H7 (cell line): ENCODE data around the gene FUZ. TPM values are rescaled to one million over a fixed set of nuclear protein-coding genes. Genes with fewer than 3 reads are reported as not detected.
A peak's percentile ranks its signal among the peaks of the same experiment; 100 is the strongest.
"Not testable (repeated sequence)": the region's sequence is repeated elsewhere in the genome, so short reads cannot be mapped to it uniquely, and the experiment has no call there.

Experiments used
- DNase-seq: peaks from one replicate; pipeline ENCODE4 v3.0.0; 2012
- H3K27me3 ChIP-seq: 2 replicates; pipeline ENCODE4 v1.6.0; 2011; ENCODE audit warnings: mild to moderate bottlenecking, low read length; ENCODE audit not compliant: control insufficient read depth, insufficient read depth
- H3K36me3 ChIP-seq: replicated peaks from 2 replicates; pipeline ENCODE4 v1.5.1; 2011; ENCODE audit warnings: low read length; ENCODE audit not compliant: control insufficient read depth, insufficient read depth
- H3K4me3 ChIP-seq: 2 replicates; pipeline ENCODE4 v1.5.1; 2011; ENCODE audit warnings: low read depth, mild to moderate bottlenecking, control low read depth, low read length, moderate library complexity; ENCODE audit not compliant: insufficient read depth
- total RNA-seq: library from RNA; depleted of rRNA; stranded (reverse); fragments of >200 nt; shearing (Covaris generic); gene quantifications from 2 replicates; pipeline ENCODE4 v1.2.3, GENCODE V29; 2014

Gene FUZ
- total RNA-seq, 1 experiment from 2014 or later, result 49.5 TPM

DNA sequence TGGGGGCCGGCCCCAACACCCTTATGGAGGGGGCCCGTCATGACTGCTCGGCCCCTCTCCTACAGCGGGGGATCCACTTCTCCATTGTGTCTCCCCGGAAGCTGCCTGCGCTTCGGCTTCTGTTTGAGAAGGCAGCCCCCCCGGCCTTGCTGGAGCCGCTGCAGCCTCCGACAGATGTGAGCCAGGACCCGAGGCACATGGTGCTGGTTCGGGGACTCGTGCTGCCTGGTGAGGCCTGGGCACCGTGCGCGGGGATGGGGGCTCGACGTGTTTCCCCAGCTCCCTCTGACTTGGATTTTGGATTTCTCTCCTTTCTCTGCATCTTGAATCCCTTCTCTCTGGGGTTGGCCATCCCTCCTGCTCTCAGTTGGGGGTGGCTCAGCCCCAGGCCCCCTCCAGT is 16.6 kb upstream of the FUZ start:
- Histone ChIP-seq H3K27me3 (no peaks in the 10 kb centered on the region), H3K36me3 (peaks cover 12% of the 10 kb centered on the region), H3K4me3 (no peak overlapping the region)
- no peak for DNase-seq

DNA sequence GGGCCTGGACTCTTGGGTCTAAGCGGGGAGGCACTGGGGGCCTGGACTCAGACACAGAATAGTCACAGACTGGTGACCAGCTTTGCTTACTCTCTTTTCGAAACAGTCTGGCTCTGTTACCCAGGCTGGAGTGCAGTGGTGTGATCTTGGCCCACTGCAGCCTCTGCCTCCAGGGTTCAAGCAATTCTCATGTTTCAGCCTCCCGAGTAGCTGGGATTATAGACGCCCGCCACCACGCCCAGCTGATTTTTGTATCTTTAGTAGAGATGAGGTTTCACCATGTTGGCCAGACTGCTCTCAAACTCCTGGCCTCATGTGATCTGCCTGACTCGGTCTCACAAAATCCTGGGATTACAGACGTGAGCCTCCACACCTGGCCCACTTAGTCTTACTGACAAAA is 16.1 kb upstream of the FUZ start:
- Histone ChIP-seq H3K4me3 (no peak overlapping the region), H3K27me3 (no peaks in the 10 kb centered on the region), H3K36me3 (peaks cover 9% of the 10 kb centered on the region)
- no peak for DNase-seq

DNA sequence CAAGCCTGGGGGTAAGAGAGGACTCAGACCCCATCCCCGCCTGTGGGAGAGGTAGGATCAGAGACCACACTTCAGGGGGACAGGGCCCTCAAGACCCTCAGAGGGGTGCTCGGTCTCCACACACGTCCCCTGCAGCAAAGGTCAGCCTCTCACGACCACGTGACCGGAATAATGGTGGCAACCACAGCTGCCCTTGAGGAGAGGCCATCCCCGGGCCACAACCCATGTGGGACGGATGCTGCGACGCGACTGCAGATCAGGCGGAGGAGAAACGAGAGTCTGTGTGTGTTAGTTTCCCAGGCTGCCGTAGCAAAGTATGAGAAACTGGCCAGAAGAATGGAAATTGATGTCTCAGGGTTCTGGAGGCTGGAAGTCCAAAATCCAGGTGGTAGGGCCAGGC is 13.9 kb upstream of the FUZ start:
- Histone ChIP-seq H3K27me3 (no peaks in the 10 kb centered on the region), H3K4me3 (no peak overlapping the region), H3K36me3 (peaks cover 2% of the 10 kb centered on the region)
- no peak for DNase-seq

DNA sequence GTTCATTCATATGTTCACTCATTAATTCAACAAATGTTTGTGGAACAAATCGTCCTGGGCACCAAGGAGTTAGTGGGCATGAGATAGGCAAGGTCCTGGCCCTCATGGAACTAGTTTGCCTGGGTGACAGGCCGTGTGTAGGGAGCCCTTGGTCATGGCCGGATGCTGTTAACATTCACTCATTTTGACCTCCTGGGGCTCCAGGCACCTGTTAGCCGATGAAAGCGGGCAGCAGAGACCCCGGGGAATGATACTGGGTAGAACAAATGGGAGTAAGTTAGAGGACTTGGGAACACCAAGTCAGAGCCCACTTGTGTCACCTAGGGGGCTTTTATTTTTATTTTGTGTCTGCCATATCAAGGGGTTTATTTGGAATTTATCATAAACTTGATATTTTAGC is 11.6 kb upstream of the FUZ start:
- Histone ChIP-seq H3K27me3 (no peaks in the 10 kb centered on the region), H3K36me3 (no peaks in the 10 kb centered on the region; the same call in none of the 2 replicates), H3K4me3 (no peak overlapping the region)
- DNase-seq, result no peak

DNA sequence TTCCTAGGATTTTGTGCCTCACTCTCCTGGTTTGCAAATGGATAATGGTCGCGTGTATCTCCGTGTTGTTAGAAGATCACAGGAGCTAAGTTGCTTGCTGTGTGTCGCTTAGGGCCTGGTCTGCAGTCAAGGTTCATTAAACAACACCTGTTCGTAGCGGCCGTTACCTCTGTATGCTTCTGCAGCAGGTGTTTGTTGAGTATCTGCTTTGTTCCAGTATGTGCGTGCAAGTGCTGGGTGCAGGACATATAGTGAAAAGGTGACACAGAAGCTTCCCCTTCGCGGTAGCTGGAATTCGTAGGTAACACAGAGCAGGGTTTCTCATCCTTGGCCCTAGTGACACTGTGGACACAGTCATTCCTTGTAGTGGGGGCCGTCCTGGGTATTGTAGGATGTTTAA is 10.4 kb upstream of the FUZ start:
- no peaks in the 10 kb centered on the region for H3K27me3 ChIP-seq
- no peak overlapping the region for H3K4me3 ChIP-seq

DNA sequence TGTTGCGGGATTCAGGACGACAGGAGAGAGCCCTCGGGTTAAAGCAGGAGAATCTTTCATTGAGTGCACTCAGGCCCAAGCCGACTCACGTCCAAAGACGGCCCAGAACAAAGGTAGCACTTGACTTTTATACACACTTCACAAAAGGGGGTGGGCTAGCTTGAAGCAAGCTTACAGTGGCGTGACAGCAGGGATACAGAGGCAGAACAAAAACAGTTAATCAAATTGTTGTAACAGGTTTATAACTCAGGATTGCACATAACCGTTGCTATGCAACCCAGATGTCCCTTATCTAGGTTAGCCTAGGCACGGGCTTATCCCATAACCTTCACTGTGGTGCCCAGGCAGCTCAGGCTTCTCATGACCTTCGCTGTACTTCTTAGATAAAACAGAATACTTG is 7.0 kb upstream of the FUZ start:
- Histone ChIP-seq H3K4me3 (no peak overlapping the region), H3K27me3 (no peaks in the 10 kb centered on the region), H3K36me3 (no peaks in the 10 kb centered on the region; the same call in none of the 2 replicates)
- no peak for DNase-seq

More for the DNA sequence above, 10.4 kb upstream of the FUZ start:
- no peaks in the 10 kb centered on the region; the same call in none of the 2 replicates for H3K36me3 ChIP-seq
- no peak for DNase-seq

DNA sequence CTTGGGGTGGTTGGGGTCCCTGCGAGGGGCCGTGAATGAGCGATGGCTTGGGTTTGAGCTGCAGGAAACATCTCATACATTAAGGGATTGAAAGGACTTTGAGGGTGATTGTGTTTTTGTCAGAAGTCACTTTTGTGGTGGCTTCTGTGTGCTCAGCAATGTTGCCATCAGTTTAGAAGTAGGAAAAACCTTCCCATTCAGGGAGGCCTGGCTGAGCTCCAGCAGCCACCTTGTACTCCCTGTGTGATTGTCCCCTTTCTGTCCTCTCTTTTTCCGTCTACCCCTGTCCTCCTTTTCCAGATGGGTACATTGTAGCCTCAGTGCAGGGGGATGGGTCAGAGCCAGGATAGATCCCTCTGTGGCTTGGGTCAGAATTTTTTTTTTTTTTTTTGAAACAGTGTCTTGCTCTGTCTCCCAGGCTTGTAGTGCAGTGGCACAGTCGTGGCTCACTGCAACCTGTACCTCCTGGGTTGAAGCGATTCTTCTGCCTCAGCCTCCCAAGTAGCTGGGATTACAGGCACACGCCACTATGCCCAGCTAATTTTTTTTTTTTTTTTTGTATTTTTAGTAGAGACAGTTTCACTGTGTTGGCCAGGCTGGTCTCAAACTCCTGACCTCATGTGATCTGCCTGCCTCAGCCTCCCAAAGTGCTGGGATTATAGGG is 6.5 kb upstream of the FUZ start:
- not testable (repeated sequence) for H3K36me3 ChIP-seq, DNase-seq, H3K27me3 ChIP-seq, H3K4me3 ChIP-seq

DNA sequence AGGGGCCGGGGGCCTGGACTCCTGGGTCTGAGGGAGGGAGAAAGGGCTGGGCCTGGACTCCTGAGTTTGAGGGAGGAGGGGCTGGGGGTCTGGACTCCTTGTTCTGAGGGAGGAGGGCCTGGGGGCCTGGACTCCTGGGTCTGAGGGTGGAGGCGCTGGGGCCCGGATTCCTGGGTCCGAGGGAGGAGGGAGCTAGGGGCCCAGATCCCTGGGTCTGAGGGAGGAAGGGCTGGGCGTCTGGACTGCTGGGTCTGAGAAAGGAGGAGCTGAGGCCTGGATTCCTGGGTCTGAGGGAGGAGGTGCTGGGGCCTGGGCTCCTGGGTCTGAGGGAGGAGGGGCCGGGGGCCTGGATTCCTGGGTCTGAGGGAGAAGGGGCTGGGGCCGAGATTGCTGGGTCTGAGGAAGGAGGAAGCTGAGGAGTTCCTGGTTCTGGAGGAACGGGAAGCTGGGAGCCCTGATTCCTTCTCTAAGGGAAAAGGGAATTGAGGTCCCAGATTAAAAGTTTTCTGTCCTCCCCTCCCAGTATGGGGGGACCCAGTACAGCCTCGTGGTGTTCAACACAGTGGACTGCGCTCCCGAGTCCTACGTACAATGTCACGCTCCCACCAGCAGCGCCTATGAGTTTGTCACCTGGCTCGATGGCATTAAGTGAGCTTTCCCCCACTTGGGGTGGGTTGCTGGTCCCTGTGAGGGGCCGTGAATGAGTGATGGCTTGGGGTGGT is 5.7 kb upstream of the FUZ start:
- peak overlapping the region; percentile 96 for H3K4me3 ChIP-seq
- no peaks in the 10 kb centered on the region; the same call in none of the 2 replicates for H3K36me3 ChIP-seq
- no peaks in the 10 kb centered on the region for H3K27me3 ChIP-seq
- peak; percentile 52 for DNase-seq

DNA sequence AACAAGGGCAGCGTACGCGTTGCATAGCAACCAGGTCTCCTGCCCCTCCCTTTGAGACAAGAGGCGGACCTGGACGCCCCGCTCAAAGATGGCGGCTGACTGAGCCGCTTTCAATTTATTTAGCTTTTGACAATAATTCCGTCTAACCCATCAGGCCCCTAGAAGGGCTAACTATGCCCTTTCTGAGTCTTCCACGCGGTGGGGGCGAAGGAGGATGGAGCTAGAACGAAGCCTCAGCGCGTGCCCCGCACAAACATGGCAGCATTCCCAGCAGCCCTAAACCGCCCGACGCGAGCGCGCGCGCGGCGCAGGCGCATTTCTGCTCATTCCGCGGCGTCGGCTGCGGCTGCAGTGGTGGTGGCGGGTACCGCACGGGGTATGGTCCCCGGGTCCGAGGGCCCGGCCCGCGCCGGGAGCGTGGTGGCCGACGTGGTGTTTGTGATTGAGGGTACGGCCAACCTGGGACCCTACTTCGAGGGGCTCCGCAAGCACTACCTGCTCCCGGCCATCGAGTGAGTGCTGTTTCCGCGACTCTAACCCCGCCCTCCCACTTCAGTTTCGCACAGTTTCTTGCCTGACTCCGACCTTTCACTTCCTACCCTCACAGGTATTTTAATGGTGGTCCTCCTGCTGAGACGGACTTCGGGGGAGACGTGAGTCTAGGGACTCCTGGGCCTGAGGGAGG is 5.0 kb upstream of the FUZ start, which contains the start of gene MED25:
TSS of gene MED25 (plus strand) at position 326 of the 685 bp plus-strand sequence. CDS start at position 379, 53 bp downstream.
- no peaks in the 10 kb centered on the region; the same call in 1 of the 2 replicates for H3K36me3 ChIP-seq
- DNase-seq, result peak; percentile 97

DNA sequence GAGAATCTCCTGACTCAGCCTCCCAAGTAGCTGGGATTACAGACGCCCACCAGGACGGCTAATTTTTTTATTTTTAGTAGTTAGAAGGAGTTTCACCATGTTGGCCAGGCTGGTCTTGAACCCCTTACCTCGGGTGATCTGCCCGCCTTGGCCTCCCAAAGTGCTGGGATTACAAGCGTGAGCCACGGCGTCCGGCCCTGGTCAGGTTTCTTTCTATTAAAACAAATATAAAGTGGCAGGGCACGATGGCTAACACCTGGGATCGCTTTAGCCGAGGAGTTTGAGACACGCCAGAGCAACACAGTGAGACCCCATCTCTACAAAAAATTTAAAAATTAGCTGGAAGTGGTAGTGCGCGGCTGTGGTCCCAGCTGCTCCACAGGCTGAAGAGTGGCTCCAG is 3.5 kb upstream of the FUZ start:
- Histone ChIP-seq H3K36me3 (no peaks in the 10 kb centered on the region; the same call in 1 of the 2 replicates), H3K4me3 (no peak overlapping the region)
- DNase-seq, result no peak

More for the DNA sequence above, 5.0 kb upstream of the FUZ start, which contains the start of gene MED25:
- peak within 1 kb of the TSS; percentile 96 for H3K4me3 ChIP-seq
- H3K27me3 ChIP-seq, result no peaks in the 10 kb centered on the region

DNA sequence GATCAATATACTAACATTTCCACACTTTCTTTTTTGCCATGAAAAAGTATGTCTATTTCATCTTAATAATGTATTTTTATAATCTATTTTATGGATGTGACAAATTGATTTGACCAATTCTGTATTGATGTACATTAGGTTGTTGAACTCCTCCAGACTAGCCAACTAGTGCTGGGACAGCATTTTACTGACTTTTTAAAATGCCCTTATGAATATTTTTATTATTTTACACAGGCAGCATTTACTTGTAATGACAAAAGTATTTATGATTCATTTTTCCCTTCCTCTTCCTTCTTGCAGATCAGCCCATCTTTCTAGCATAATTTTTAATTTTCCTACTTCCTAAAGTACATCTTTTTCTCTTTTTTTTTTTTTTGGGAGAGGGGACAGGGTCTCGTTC is 918 bp upstream of the FUZ start:
- no peak for DNase-seq
- H3K36me3 ChIP-seq, result no peaks in the 10 kb centered on the region
- H3K27me3 ChIP-seq, result no peaks in the 10 kb centered on the region; the same call in 1 of the 2 replicates
- H3K4me3 ChIP-seq, result no peak overlapping the region

More for the DNA sequence above, 3.5 kb upstream of the FUZ start:
- H3K27me3 ChIP-seq, result no peaks in the 10 kb centered on the region

DNA sequence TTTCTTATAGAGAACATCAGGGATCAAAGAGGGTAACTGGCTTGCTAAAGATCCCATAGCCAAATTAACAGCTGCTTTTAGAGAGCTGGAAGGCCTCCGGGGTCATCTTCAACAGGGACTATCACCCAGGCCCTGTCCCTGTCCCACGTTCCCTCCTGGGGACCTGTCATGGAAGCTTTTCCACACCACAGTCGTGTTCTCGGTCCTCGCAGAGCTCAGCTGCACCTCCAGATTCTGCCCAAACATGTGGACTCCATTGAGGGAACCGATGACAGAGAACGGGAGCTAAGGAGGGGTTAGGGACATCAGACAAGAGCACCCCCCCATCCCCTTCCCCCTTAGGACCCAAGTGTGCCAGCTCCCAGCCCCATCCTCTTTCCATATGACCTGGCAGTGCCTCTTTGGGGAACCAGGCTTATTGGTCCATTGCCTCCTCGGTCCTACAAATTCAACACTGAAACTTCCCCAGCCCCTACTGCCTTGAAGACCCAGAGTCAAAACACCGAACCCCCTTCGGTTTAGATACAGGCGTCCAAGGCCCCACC is 568 bp downstream of the FUZ start:
- Histone ChIP-seq H3K27me3 (no peaks in the 10 kb centered on the region; the same call in 1 of the 2 replicates), H3K4me3 (peak overlapping the region; percentile 52), H3K36me3 (0 out of 2 replicates have a peak, but pooled peaks cover 1% of the 10 kb centered on the region)
- DNase-seq, result no peak

DNA sequence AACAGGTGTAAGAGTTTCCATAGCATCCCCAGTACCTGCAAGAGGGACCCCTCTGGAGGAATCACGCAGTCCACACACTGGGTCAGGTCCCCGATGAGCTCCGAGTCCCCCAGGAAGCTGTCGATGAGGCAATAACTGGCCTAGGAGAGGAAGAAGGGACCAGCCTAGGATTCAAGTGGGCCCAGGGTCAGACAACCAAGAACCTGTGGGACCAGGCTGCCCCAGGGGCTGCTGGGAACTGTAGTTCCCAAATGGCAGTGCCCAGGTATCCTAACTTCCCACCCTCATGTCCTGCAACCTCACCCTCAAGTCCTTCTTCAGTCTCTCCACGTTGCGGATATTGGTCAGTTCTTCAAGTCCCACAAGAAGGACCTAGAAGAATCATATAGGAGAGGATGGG is 1.8 kb downstream of the FUZ start:
- DNase-seq, result no peak
- no peaks in the 10 kb centered on the region; the same call in 1 of the 2 replicates for H3K27me3 ChIP-seq

DNA sequence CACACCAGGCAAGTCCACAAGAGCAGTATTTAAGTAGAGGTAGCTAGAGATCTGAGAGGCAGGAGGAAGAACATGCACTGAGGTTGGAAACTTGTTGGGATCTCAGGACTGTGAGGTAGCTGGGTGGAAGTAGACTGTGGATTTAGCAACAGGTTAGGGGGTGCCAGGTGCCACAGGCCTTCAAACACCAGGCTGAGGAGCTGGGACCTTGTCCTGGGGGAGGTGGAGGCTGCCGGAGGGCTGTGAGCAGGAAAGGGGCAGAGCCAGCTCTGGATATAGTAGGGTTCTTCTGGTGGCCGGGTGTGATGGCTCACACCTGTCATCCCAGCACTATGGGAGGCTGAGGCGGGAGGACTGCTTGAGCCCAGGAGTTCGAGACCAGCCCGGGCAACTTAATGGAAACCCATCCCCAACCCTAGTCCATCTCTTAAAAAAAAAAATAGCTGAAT is 3.1 kb downstream of the FUZ start:
- no peaks in the 10 kb centered on the region; the same call in 1 of the 2 replicates for H3K27me3 ChIP-seq
- H3K4me3 ChIP-seq, result no peak overlapping the region
- no peak for DNase-seq
- H3K36me3 ChIP-seq, result peaks cover 3% of the 10 kb centered on the region

More for the DNA sequence above, 1.8 kb downstream of the FUZ start:
- Histone ChIP-seq H3K4me3 (no peak overlapping the region), H3K36me3 (peaks cover 1% of the 10 kb centered on the region; the same call in 1 of the 2 replicates)
